HL-60 (cell line): Measurements from ENCODE around the gene TMEM198.

ENCODE experiments used
- DNase-seq, 2 experiments: peaks; one replicate each; pipeline ENCODE4 v3.0.0-alpha.2; 2010 to 2020; ENCODE audit warnings: low read depth in 1 of 2, low spot score in 1 of 2
- H3K27ac ChIP-seq: fragments of 250-450 bp; sonication (Bioruptor Pico); replicated peaks from 2 replicates; pipeline ENCODE4 v1.5.1; 2020; ENCODE audit warnings: mild to moderate bottlenecking, moderate library complexity
- H3K27me3 ChIP-seq: fragments of 250-450 bp; sonication (Bioruptor Pico); 2 replicates; pipeline ENCODE4 v1.5.1; 2021; ENCODE audit warnings: mild to moderate bottlenecking, moderate library complexity; ENCODE audit not compliant: insufficient read depth, poor library complexity, severe bottlenecking
- H3K4me3 ChIP-seq: replicated peaks from 2 replicates; pipeline ENCODE4 v1.5.1; 2011; ENCODE audit warnings: mild to moderate bottlenecking, control low read depth, low read length; ENCODE audit not compliant: insufficient read depth
- CTCF ChIP-seq: IDR thresholded peaks from one replicate; pipeline ENCODE4 v1.5.1; 2011; ENCODE audit warnings: low read length, control low read depth, inconsistent platforms; ENCODE audit not compliant: insufficient read depth
- GABPA ChIP-seq: IDR thresholded peaks from 2 replicates; pipeline ENCODE4 v1.6.1; 2012; ENCODE audit warnings: low read depth
- POLR2AphosphoS5 ChIP-seq: IDR thresholded peaks from 2 replicates; pipeline ENCODE4 v1.6.1; 2012; ENCODE audit warnings: low read depth
- REST ChIP-seq: IDR thresholded peaks from 2 replicates; pipeline ENCODE4 v1.6.1; 2012; ENCODE audit warnings: low read depth; ENCODE audit not compliant: insufficient replicate concordance
- SPI1 ChIP-seq: IDR thresholded peaks from 2 replicates; pipeline ENCODE4 v1.6.1; 2012; ENCODE audit warnings: low read depth, mild to moderate bottlenecking, borderline replicate concordance

TMEM198 gene

GRCh38 chr2:219575566-219576504 lies 32.0 kb downstream of the TMEM198 start:
- DNase-seq: no peak
- TF ChIP-seq GABPA (no peak), REST (no peak), CTCF (no peak), SPI1 (no peak)

GRCh38 chr2:219576505-219577388 lies 32.9 kb downstream of the TMEM198 start:
- DNase-seq: no peak
- H3K27me3 ChIP-seq: no peaks in the 10 kb centered on the region
- no peak overlapping the region for H3K27ac ChIP-seq
- TF ChIP-seq REST (no peak), GABPA (no peak), POLR2AphosphoS5 (no peak)
- H3K4me3 ChIP-seq: no peak overlapping the region

More at GRCh38 chr2:219575566-219576504, 32.0 kb downstream of the TMEM198 start:
- no peaks in the 10 kb centered on the region for H3K27me3 ChIP-seq
- no peak overlapping the region for H3K27ac ChIP-seq
- no peak overlapping the region for H3K4me3 ChIP-seq

GRCh38 chr2:219578811-219579613 lies 35.2 kb downstream of the TMEM198 start:
- DNase-seq: peak; percentile 80 to 98
- TF ChIP-seq CTCF (no peak), SPI1 (no peak), GABPA (no peak), REST (no peak), POLR2AphosphoS5 (no peak)
- H3K27me3 ChIP-seq: no peaks in the 10 kb centered on the region
- peak overlapping the region; percentile 45 for H3K27ac ChIP-seq
- no peak overlapping the region for H3K4me3 ChIP-seq
